Kidney (tissue), 14 donors: ENCODE results near the gene CALD1. TPM values are rescaled to one million over a fixed set of nuclear protein-coding genes. Genes with fewer than 3 reads are reported as not detected.

Experiments used
- DNase-seq, 5 donors: peaks; one replicate each; pipeline ENCODE4 v3.0.0-alpha.2; 2013 to 2020
- FAIRE-seq: peaks from 2 replicates; lab custom pipeline; 2012; peaks lifted over from hg19 to GRCh38; lab: Jason Lieb, UNC
- H3K27ac ChIP-seq, 2 donors: one replicate each; pipeline ENCODE4 v1.7.0; 2013; ENCODE audit warnings: low read depth in 2 of 2, low read length in 2 of 2, inconsistent platforms in 1 of 2
- H3K27me3 ChIP-seq: one replicate; pipeline ENCODE4 v1.7.1; 2013; ENCODE audit warnings: low read length, inconsistent platforms; ENCODE audit not compliant: control insufficient read depth, insufficient read depth
- H3K36me3 ChIP-seq, 3 donors: one replicate each; pipeline versions ENCODE4 v1.7.0 to v1.7.1; 2013; ENCODE audit warnings: low read length in 3 of 3, control low read depth in 1 of 3, inconsistent platforms in 1 of 3; ENCODE audit not compliant: insufficient read depth in 3 of 3, control insufficient read depth in 2 of 3
- H3K4me1 ChIP-seq, 3 donors: one replicate each; pipeline versions ENCODE4 v1.7.0 to v1.7.1; 2013; ENCODE audit warnings: low read length in 3 of 3, inconsistent platforms in 1 of 3, low read depth in 1 of 3; ENCODE audit not compliant: control insufficient read depth in 2 of 3, insufficient read depth in 2 of 3
- H3K4me3 ChIP-seq, 3 donors: one replicate each; pipeline versions ENCODE4 v1.7.0 to v1.8.1; 2013; ENCODE audit warnings: low read length in 3 of 3, control low read depth in 1 of 3, inconsistent platforms in 1 of 3
- H3K9ac ChIP-seq, 3 donors: one replicate each; pipeline versions ENCODE4 v1.7.0 to v1.7.1; 2013; ENCODE audit warnings: low read length in 3 of 3, control low read depth in 1 of 3, inconsistent platforms in 1 of 3
- H3K9me3 ChIP-seq, 3 donors: one replicate each; pipeline versions ENCODE4 v1.7.0 to v1.7.1; 2013; ENCODE audit warnings: low read length in 3 of 3, control low read depth in 1 of 3, inconsistent platforms in 1 of 3; ENCODE audit not compliant: control insufficient read depth in 2 of 3, insufficient read depth in 1 of 3
- CTCF ChIP-seq: IDR thresholded peaks from 3 replicates; pipeline ENCODE4 v1.5.1; 2012; ENCODE audit warnings: mild to moderate bottlenecking, moderate library complexity, borderline replicate concordance; ENCODE audit not compliant: insufficient read depth; ENCODE audit errors: extremely low read depth
- intact Hi-C: fragments of 100-400 bp; cut with DNase I; formaldehyde crosslinking; loops from one replicate; pipeline ENCODE4 v1.11.1; 2022
- polyA plus RNA-seq: library from polyadenylated mRNA; stranded (reverse); fragments of 350-450 nt; fragmentation: Illumina TruSeq; extraction: RNeasy Lipid Tissue Mini Kit (QIAGEN cat#74804); gene quantifications from one replicate; pipeline ENCODE4 v1.2.3, GENCODE V29; 2014; ENCODE audit warnings: low read depth, low replicate concordance; ENCODE audit not compliant: insufficient read depth
- total RNA-seq: library from RNA; stranded (reverse); fragmentation: NEBNext Ultra II Directional; extraction: Animal tissue kit (Norgen Biotek cat#: 25700); gene quantifications from one replicate; pipeline ENCODE4 v1.2.1, GENCODE V29; 2021
- donor health status: control.
- donor health status: control.
- donor health status: control.
- donor health status: control.
- donor health status: control.
- donor health status: DM: yes; HTN: yes; CAD: no.
- donor health status: Normal renal cell carcinoma (clear cell type).

Gene CALD1
- total and polyA plus RNA-seq, 2 donors from 2014 or later = 72.7 to 218 TPM

GRCh38 chr7:134878746-134879357 is 99.4 kb downstream of the CALD1 start:
- Histone ChIP-seq H3K36me3 (no peaks in the 10 kb centered on the region), H3K4me1 (peaks cover 0 to 2% (median 0%) of the 10 kb centered on the region in 3 donors), H3K9me3 (no peaks in the 10 kb centered on the region), H3K27ac (no peak overlapping the region), H3K27me3 (no peaks in the 10 kb centered on the region), H3K9ac (no peak overlapping the region), H3K4me3 (no peak overlapping the region)
- intact Hi-C loops = no loop called here
- no peak for FAIRE-seq
- DNase-seq = no peak
- TF ChIP-seq CTCF = no peak

- no peak for DNase-seq
- Histone ChIP-seq H3K27ac (no peak overlapping the region), H3K36me3 (no peaks in the 10 kb centered on the region), H3K9ac (no peak overlapping the region), H3K27me3 (no peaks in the 10 kb centered on the region), H3K4me3 (no peak overlapping the region), H3K9me3 (no peaks in the 10 kb centered on the region), H3K4me1 (peaks cover 0 to 2% (median 0%) of the 10 kb centered on the region in 3 donors)
- FAIRE-seq = no peak
- no peak for TF ChIP-seq CTCF
- intact Hi-C loops = no loop called here
Observed at GRCh38 chr7:134879815-134880475, 100.5 kb downstream of the CALD1 start.

- Histone ChIP-seq H3K36me3 (peaks cover 0 to under 1% (median under 1%) of the 10 kb centered on the region in 3 donors), H3K27ac (no peak overlapping the region), H3K9ac (no peak overlapping the region), H3K4me3 (no peak overlapping the region), H3K4me1 (peaks cover 0 to 3% (median 2%) of the 10 kb centered on the region in 3 donors), H3K27me3 (no peaks in the 10 kb centered on the region), H3K9me3 (no peaks in the 10 kb centered on the region)
- no peak for DNase-seq
- no peak for FAIRE-seq
- intact Hi-C loops = no loop called here
- no peak for TF ChIP-seq CTCF
Observed at GRCh38 chr7:134882481-134882880, 103.0 kb downstream of the CALD1 start.
